ENCODE results near the gene GRM2. TPM values are rescaled to one million over a fixed set of nuclear protein-coding genes. Genes with fewer than 3 reads are reported as not detected.

Gene GRM2
- total and polyA plus RNA-seq, 12 donors, result 0.04 to 0.48 (median 0.17) TPM; not detected in 3

GRCh38 chr3:51708216-51708845 is 1.5 kb downstream of the GRM2 start:
- WGBS, 4 donors, result 39 to 80% (median 72%) methylated on average over 2 to 3 of the region's 3 CpGs
- H3K27ac ChIP-seq, result no peak overlapping the region
- no peaks in the 10 kb centered on the region for H3K9me3 ChIP-seq (replicated peaks in 1 of 3)
- DNase-seq, result peak in 4 of 7 donors; percentile 1 to 24 (median 10)
- H3K4me3 ChIP-seq, result no peak overlapping the region
- no peaks in the 10 kb centered on the region for H3K27me3 ChIP-seq
- H3K4me1 ChIP-seq (replicated peaks in 1 of 2), result peaks cover 0 to 5% of the 10 kb centered on the region in 2 donors
- no peak for TF ChIP-seq CTCF (IDR thresholded peaks at IDR 0.05)
- TF ChIP-seq POLR2A (IDR thresholded peaks at IDR 0.05), result no peak
- H3K36me3 ChIP-seq (replicated peaks in 1 of 2), result peaks cover 0 to 7% of the 10 kb centered on the region in 2 donors
- intact Hi-C loops (cut with DNase I), result no loop called here

- no peaks in the 10 kb centered on the region for H3K9me3 ChIP-seq (replicated peaks in 1 of 3)
- no peak overlapping the region for H3K27ac ChIP-seq
- 90 to 96% (median 95%) methylated on average over 3 to 17 of the region's 17 CpGs for WGBS, 4 donors
Measured at GRCh38 chr3:51709004-51709420, 2.1 kb downstream of the GRM2 start.

DNA sequence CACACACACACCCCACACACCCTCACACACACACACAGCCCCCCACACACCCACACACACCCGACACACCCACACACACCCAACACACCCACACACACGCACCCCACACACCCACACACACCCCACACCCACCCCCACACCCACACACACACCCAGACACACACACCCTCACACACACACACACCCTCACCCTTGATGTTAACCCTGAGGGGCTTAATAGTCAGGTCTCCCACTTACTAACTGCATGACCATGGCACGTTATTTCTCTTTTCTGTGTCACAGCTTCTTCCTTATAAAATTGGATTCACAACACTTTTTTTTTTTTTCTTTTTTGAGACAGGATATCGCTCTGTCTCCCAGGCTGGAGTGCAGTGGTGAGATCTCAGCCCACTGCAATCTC is 2.8 kb downstream of the GRM2 start:
- H3K4me3 ChIP-seq, result no peak overlapping the region
- 69 to 80% (median 74%) methylated on average over 2 to 4 of the region's 4 CpGs for WGBS, 4 donors
- no peaks in the 10 kb centered on the region for H3K9me3 ChIP-seq (replicated peaks in 1 of 3)
- H3K27ac ChIP-seq, result no peak overlapping the region
- peaks cover 0 to 5% of the 10 kb centered on the region in 2 donors for H3K4me1 ChIP-seq (replicated peaks in 1 of 2)
- intact Hi-C loops (cut with DNase I), result no loop called here
- H3K27me3 ChIP-seq, result no peaks in the 10 kb centered on the region
- peak in 3 of 7 donors; percentile 5 to 18 (median 9) for DNase-seq
- H3K36me3 ChIP-seq (replicated peaks in 1 of 2), result no peaks in the 10 kb centered on the region
- no peak for TF ChIP-seq CTCF (IDR thresholded peaks at IDR 0.05)
- TF ChIP-seq POLR2A (IDR thresholded peaks at IDR 0.05), result no peak

More at GRCh38 chr3:51709004-51709420, 2.1 kb downstream of the GRM2 start:
- peak in 5 of 7 donors; percentile 8 to 39 (median 14) for DNase-seq
- no peak for TF ChIP-seq POLR2A (IDR thresholded peaks at IDR 0.05)
- no peak for TF ChIP-seq CTCF (IDR thresholded peaks at IDR 0.05)
- Histone ChIP-seq H3K4me1 (replicated peaks in 1 of 2) (peaks cover 0 to 5% of the 10 kb centered on the region in 2 donors), H3K27me3 (no peaks in the 10 kb centered on the region), H3K4me3 (no peak overlapping the region), H3K36me3 (replicated peaks in 1 of 2) (peaks cover 0 to 1% of the 10 kb centered on the region in 2 donors)
- intact Hi-C loops (cut with DNase I), result no loop called here

GRCh38 chr3:51710631-51711351 is 3.9 kb downstream of the GRM2 start:
- intact Hi-C loops (cut with DNase I), result no loop called here
- Histone ChIP-seq H3K27me3 (no peaks in the 10 kb centered on the region), H3K36me3 (replicated peaks in 1 of 2) (no peaks in the 10 kb centered on the region), H3K9me3 (replicated peaks in 1 of 3) (no peaks in the 10 kb centered on the region), H3K4me3 (no peak overlapping the region), H3K27ac (no peak overlapping the region), H3K4me1 (replicated peaks in 1 of 2) (peaks cover 0 to 5% of the 10 kb centered on the region in 2 donors)
- TF ChIP-seq CTCF (IDR thresholded peaks at IDR 0.05) (no peak), POLR2A (IDR thresholded peaks at IDR 0.05) (no peak)
- WGBS, 4 donors, result 74 to 90% (median 89%) methylated on average over 6 to 10 of the region's 10 CpGs
- DNase-seq, result peak in 5 of 7 donors; percentile 8 to 28 (median 9)

All from adrenal gland (tissue), 12 donors.